GM19238 (cell line): ENCODE measurements around the gene CACNB2.
A peak's percentile ranks its signal among the peaks of the same experiment; 100 is the strongest.

Experiments used
- DNase-seq: peaks from one replicate; pipeline ENCODE4 v3.0.0; 2011; ENCODE audit warnings: low spot score; ENCODE audit not compliant: insufficient read length

CACNB2 gene

DNA sequence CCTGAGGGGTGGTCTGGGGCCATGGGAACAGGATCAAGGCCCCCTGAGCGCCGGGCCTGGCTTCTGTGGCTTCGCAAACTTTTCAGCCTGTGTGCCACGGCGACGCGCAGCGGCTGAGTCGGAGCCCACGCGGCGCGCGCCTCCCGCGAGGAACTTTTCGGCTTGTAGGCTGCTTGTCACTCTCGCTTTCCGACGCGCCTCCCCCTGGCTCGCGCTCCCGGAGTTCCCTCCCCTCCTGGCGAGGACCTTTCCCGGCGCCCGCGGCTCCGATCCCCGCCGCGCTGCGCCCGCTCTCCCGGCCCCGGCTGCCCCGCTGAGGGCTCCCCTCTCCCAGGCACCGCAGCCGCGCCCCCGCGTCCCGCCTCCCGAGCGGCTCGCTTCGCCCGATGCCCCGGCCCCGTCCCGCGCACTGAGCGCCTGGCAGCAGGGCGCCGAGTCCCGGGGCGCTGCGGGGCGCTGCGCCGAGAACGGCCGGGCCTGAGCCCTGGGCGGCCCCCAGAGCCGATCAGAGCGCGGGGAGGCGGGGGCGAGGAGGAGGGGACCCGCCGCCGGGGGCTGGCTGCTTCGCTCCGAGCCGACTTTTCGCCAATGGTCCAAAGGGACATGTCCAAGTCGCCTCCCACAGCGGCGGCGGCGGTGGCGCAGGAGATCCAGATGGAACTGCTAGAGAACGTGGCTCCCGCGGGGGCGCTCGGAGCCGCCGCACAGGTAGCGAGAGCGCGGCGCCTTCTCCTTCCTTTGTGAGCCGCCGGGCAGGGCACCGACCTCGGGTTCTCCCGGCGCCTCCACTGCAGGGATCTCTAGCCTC lies at the start of gene CACNB2:
Gene CACNB2, plus strand, starts transcription at position 276 of the 808 bp plus-strand sequence.
- DNase-seq = no peak

DNA sequence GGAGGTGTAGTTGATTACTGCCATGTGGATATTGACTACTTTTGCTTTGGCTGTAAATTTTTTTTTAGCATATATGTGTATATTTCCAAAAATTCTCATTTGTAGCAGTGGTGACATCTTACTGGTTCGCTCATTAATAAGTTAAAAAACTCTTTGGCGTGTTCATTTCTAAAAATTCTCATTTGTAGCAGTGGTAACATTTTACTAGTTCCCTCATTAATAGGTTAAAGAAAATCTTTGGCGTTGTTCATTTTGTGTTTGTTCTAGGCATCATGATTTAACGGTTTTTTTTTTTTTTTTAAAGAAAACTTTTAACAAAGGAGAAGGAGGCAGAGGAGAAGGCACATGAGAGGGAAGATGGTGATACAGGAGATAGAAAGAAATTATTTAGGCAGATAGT lies 45.9 kb upstream of the CACNB2 start:
- no peak for DNase-seq

DNA sequence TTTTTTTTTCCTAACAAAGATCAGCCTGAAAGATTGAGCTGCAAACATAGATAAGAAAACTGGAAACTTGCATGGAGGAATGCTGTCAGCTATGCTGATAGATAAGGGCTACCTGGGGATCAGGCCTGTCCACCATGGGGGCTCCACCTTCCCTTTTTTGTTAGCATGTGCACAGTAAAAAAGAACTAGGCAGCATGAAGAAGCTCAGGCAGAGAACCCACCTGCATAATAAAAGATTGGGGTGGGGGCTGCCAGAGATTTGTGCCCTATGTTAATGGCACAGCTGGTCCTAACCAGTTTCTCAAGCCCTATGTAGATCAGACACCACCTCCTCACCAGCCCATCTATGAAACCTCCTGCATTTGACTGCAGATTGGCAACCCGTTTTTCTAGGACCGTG lies 45.4 kb upstream of the CACNB2 start:
- DNase-seq = no peak

DNA sequence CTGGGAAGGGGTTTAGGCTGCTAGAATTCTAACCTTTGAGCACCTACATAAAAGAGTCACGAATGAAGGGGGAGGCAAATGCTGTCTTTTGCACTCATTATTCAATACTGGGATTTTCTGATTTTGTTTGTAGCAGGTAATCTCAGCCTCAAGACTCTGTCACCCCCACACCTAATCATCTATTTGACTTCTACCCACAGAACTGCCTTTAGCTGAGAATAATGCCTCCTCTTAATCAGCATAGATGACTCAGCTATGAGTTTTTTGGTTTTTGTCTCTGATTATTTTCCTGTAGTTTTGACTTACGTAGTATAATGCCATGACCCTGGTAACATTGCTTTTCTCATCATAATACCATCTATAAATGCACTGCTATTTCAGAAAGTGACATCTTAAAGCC lies 42.7 kb upstream of the CACNB2 start:
- DNase-seq = no peak

DNA sequence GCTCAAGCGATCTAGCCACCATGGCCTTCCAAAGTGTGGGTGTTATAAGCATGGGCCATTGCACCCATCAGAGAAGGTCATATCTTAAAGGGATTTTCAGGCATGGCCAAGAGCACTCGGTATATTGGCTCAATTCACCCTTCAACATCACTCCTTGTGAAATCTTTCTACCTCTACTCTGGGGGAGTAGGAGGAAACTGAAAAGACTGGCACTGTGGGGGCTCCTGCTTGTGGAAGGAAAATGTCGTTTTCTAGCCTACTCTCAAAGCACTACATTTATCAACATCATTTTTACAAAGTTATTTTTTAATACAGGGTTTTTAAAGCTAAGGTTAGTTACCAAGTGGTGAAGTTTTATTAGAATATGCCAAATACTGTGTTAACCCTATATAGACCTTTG lies 42.0 kb upstream of the CACNB2 start:
- no peak for DNase-seq

DNA sequence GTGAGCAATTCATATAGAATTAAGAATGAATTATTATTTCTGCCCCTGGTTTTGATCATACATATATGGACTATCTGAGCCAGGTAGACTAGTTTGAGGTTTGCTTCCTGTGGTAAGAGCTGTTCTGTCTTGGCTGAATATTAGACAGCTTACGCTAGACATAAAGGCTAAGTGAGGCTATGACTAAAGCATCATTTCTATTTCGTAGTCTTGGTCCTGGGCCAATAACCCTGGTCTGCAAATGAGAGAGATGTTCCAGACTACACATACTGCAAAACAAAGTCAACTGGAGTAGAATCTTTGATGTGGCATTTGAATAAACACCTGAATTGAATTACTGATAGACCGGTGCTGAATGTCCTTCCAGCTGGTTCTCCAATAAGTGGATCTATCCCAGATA lies 40.8 kb upstream of the CACNB2 start:
- no peak for DNase-seq

DNA sequence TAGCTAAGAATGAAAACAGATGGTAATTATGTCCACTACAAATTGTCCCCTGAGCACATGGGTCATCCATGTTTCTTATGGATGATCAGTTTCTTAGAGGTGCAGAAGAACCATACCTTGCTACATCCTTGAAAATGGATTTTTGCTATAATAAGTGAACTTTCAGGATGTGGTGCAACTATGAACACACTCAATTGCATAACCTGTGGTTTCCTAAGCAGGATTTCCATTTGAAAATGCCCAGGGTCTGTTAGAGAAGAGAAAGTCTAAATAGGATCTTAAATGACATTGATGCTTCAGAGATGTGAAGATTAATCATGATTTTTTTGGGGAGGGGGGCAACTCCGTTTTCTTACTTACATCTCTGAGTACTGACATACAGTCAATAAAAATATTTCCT lies 39.6 kb upstream of the CACNB2 start:
- no peak for DNase-seq

DNA sequence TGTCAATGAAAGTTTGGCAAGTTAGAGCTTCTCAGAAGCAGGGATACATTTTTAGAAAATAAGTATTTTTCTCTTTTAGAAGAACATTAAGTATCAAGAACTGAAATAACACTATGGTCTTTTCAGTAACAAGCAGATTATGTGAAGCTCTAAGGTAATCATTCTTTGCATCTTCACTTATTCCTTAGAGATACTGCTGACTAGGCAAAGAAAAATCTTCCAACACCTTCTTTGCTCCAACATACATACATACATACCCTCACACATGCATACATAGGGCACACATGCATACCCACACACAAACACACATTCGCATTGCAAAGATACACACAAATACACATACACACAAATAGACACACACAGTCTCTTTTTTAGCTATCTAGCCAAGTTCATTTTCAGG lies 37.8 kb upstream of the CACNB2 start:
- DNase-seq = no peak

DNA sequence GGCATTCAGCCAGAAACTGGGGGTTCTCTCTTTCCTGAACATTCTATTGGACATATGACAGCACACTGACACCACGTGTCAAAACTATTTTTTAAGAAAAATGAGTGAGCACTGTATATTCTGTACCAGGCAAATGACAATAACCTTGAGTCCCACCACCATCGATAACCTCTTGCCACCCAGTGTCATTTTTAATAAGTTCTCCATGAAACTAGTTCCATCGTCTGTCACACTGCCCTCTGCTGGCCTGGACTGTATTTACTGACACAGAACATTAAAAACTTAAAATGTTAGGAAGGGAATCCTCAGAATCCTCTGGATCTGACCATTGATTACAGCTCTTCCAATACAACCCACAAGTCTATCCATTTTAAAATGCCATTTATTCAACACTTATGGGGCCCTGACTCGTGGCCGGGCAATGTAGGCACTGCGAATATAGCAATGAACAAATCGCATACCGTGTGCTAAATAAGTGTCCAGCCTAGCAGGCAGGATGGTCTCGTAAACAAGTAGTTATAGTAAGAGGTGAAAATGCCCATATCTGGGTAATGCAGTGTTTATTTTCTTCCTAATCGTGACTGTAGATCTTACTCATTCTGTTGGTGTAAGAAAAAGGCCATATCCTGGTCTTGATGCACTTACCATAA lies 35.9 kb upstream of the CACNB2 start:
- peak; percentile 4 for DNase-seq

DNA sequence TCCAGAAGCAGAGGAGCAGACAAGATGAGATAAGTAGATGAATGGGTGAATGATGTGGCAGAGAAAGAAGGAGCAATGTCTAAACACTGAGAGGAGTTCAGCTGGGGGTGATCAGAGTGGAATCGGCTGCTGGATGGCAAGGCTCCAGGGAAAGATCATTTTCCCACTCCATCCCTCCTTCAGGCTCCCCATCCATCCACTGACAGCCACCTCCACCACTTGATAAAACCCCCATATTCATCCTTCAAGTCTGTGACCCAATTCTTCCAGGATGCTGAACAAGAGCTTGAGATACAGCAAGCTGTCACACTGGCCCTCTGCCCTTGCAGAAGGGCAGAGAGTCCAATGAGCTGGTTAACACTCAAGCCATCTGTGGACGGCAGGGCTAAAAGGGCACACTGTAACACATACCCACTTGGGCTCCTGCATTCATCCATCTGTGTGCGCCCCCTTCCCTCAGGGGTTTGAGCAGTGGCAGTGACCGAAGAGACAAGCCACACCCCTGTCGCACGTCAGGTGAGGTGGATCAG lies 30.8 kb upstream of the CACNB2 start:
- DNase-seq = no peak

DNA sequence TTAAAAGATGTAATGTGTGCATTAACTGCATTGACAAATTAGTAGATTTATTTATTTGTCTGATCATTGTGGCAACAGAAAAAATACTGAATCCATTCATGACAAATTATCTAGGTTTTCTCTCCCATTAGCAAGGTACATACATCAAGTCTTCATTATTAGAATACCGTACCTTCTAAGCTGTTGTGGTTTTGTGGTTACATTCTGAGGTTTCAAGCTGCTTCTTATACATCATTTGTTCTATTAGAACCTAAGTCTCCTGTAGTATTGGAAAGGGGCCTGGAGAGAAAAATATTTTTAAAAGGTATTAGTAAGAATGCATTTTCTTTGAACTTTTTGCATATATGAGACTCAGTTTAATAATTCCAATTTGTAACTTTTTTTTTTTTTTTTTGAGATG lies 26.3 kb upstream of the CACNB2 start:
- no peak for DNase-seq

DNA sequence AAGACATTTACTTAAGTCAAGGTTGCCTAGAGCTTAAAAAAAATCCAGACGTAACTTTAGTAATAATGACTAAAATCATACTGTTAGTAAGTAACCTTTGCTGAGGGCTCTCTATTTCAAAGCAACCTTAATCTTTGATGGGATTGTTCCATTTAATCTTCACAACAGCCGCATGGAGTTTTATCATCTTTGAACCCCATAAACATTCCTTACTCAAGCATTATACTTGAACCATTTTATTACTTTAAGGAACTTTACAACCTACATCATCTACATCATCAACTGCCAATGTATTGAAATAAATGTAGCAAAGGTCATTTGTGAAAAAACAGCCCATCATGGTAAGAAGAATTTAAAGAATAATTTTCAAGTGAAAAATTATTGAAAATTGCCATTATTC lies 22.9 kb upstream of the CACNB2 start:
- no peak for DNase-seq

DNA sequence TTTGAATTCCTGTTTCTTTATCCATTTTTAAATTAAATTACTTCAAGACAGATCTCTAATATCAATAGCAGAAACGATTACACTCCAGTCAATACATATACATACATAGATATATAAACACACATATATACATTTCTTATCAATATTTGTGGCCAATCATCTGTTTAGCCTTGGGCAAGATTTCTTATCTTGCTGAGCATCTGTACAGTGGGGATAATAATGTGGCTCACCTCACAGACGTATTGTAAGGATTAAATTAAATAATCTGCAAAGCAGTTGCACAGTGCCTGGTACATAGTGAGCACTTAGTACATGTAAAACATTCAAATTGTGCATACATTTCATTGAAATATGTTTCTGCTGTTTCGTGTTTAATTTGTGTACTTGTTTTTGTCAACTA lies 17.5 kb upstream of the CACNB2 start:
- DNase-seq = no peak

DNA sequence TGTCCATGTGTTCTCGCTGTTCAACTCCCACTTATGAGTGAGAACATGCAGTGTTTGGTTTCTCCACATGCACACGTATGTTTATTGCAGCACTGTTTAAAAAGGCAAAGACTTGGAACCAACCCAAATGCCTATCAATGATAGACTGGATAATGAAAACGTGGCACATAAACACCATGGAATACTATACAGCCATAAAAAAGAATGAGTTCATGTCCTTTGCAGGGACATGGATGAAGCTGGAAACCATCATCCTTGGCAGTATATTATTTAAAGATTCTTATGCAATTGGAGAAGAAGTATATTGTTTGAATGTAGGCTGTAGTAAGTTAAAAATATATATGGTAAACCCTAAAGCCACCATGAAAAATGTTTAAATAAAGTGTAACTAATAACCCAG lies 7.2 kb upstream of the CACNB2 start:
- no peak for DNase-seq

DNA sequence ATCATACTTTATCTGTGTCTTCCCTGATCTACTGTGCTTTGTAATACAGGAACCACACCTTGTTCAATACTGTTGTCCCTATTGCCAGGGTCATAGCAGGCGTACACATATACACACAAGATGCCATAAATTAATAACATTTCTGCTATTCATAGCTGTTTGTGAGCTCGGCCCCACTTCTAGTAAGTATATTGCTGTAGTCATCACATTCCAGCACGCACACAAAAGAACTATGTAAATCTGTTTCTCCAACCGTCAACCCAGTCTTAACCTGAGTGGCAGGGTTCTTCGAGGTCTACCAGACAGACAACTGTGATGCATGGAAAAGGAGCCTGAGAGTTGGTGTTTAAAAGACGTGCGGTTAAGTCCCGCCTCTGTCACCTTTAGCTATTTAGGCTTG lies 5.7 kb upstream of the CACNB2 start:
- no peak for DNase-seq

DNA sequence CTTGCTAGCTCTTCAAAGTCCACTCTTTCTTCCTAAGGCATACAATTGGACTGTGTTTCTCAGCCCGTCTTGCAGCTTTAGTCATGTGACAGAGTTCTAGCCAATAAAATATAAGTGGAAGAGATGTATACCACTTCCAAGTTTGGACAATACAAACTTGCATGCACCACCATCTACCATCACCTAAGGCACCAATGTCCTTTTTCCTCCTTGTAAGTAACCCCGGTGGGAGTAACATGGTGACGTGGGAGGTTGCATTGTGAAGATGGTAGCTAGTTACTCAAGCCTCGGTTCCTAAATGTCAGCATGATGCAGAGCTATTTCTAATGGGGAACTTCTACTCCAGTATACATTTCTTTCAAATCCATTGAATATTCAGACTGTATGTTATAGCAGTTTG lies 5.3 kb upstream of the CACNB2 start:
- no peak for DNase-seq

DNA sequence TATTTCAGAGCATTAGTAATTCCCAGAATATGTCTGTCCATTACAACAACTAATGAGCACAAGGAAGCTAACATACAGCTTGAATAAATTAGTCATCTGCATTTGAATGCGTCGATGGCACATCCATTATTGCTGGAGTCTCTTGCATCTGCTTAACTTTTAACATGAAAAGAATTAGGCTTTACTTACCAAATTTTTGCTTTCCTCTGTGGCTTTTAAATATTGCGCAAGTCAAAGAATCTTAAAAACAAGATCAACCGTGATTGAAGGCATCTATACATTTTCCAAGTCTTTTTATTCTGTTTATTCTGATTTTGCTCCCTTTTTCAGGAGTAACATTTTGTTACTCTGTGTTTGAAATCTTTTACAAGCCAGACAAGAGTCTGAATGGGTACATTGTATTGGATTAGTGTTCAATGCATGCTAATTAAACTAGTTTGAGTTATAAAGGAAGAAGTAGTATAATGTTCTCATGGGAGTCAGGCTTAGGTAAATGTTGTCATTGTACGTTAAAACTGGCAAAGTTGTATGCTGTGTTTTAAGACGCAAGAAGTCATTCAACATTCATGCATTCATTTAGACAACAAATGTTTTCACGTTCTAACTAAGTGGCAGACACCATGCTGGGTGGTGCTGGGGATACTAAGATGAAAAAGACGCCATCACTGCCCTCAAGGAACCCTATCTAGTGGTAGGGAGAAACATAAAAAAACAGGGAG lies 4.0 kb upstream of the CACNB2 start:
- no peak for DNase-seq

DNA sequence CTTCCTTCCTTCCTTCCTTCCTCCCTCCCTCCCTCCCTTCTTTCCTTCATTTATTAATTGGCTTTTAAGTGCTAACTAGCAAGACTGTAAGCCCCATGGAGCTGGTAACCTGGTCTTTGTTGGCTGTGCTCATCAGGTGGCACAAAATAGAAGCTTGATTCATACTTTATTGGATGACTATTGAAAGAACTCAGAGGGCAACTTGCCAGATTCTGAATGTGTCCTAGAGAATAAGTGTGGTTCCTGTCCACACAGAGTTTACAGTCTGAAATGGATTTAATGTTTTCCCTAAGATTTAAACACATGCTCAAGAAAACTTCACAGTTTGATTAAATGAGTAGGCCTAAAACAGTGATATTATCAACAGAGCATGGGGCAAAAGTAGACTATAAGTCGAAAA lies 3.1 kb upstream of the CACNB2 start:
- DNase-seq = no peak

DNA sequence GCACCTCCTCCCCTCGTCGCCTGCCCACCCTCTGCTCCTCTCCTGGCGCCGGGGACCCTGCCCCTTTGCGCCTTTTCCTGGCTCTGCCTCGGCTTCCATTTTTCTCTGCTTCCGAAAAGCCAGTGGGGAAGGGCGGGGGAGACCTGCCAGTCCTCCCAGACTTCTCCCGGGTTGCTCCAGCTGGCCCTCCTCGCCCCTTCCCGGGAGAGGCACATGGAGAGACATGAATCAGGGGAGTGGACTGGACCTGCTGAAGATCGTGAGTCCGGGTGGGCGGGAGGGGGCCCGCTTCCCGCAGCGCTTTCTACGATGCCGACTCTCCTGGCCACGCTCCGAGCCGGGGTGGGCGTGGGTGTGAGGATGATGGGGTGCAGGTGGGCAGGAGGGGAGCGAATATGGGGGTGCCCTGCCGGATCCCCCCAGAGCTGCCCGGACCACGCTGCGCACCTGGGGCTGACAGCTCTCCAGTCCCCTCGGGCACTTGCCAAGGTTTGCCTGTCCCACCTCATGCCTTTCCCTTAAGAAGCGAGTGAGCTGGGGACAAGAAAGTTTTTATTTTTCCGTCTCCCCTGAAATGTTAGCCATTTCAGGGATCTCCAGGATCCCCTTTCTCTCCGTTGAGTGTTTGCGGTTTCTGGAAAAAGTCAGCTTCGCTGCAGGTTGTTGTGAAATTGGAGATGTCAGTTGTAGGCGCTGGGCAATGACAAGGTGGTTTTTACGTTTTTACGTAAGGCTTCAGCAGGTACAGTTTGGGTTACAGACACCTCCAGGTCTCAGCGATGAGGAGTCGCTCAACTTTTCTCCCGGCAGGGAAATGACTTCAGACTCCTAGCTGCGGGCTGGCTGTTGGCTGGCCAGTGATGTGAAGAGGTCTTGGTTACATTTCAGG lies 977 bp downstream of the CACNB2 start:
- no peak for DNase-seq

DNA sequence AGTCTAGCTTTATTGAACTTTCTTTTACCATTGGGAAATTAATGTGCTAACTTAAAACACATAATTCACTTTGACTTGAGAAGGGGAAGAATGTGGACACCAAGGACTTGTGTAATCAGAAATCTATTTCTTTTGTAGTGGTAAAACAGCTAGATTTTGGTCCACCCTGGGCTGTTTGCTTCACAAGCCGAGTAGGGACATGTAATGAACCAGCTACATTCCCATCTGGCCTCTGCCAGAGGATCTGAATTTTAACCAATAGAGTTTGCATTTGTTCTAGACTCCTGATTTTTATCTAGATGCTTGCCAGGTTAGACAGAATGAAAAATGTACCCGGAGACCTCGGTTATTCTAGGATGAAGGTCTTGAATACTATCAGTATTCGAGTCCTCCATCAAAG lies 1.9 kb downstream of the CACNB2 start:
- DNase-seq = no peak

DNA sequence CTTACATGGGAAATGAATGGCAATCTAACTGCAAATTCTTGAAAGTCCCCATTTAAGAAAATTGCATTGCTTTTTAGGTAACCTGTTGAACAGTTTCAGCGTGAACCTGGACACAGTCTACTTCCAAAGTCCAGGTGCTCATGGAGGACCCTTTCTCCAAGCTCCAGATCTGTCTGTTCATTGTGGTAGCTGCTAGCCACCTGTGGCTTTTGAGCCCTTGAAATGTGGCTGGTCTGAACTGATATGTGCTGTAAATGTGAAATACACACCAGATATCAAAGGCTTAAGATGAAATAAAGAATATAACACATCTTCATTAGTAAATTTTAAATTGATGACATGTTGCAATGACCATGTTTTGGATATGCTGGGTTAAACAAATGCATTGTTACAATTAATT lies 4.2 kb downstream of the CACNB2 start:
- no peak for DNase-seq
